ENCODE measurements around the gene NDUFS1. TPM values are rescaled to one million over a fixed set of nuclear protein-coding genes. Genes with fewer than 3 reads are reported as not detected.

NDUFS1 gene
- total and polyA plus RNA-seq, 9 of the 15 experiments (the other 6 are each of a cell fraction or from before 2014, with no cell fraction given): 75.0 to 130 (median 91.5) TPM

GRCh38 chr2:206068207-206068606 lies 91.0 kb downstream of the NDUFS1 start:
- Histone ChIP-seq H2AFZ (ENCODE audit: low read depth, low read length) (no peak overlapping the region), H4K20me1 (replicated peaks; ENCODE audit: control insufficient read depth, insufficient read depth, low read length) (no peaks in the 10 kb centered on the region), H3K4me3 (no peak overlapping the region), H3K4me2 (ENCODE audit: insufficient read depth, low read length) (no peak overlapping the region), H3K79me2 (ENCODE audit: control insufficient read depth, insufficient read depth, low read length) (peaks cover 70% of the 10 kb centered on the region), H3K27me3 (ENCODE audit: control insufficient read depth in 2 of 2, insufficient read depth in 2 of 2, low read length in 2 of 2) (no peaks in the 10 kb centered on the region), H3K9ac (ENCODE audit: insufficient read depth in 1 of 2, low read depth in 2 of 2, low read length in 2 of 2) (no peak overlapping the region), H3K36me3 (ENCODE audit: control insufficient read depth, insufficient read depth, low read length) (0 out of 3 replicates have a peak, but pooled peaks cover 3% of the 10 kb centered on the region), H3K9me3 (replicated peaks; ENCODE audit: control insufficient read depth, insufficient read depth, low read depth, low read length) (no peaks in the 10 kb centered on the region), H3K4me1 (replicated peaks in 1 of 2; ENCODE audit: control insufficient read depth in 2 of 2, insufficient read depth in 2 of 2, low read length in 2 of 2) (peaks cover 15 to 19% of the 10 kb centered on the region in 2 experiments; a peak in 4 of 5 replicates), H3K27ac (ENCODE audit: extremely low read depth, low read depth, low read length) (no peak overlapping the region; the same call in 2 of the 3 replicates), H3K9me1 (ENCODE audit: control insufficient read depth, insufficient read depth, low read length) (peaks cover 2% of the 10 kb centered on the region)
- CTCF ChIA-PET (ENCODE audit: low intra/inter-chr PET ratio): no interaction called here
- no TSS peak for BruUV-seq (replicated peaks)
- WGBS (ENCODE audit: insufficient coverage, low coverage, missing lambda C conversion rate): 60% methylated on average over 1 of the region's 1 CpG
- intact Hi-C loops (cut with micrococcal nuclease) (no loop called here), in situ Hi-C loops (cut with MboI) (no loop called here)
- ATAC-seq (no peak), DNase-seq (ENCODE audit: extremely low read depth in 1 of 4, low spot score in 3 of 4) (no peak), FAIRE-seq (no peak)
- TF ChIP-seq ZNF121 (CRISPR knock-in tag; conservative IDR thresholded peaks at IDR 0.05) (0 out of 2 replicates have a peak, but pooled peaks have one; percentile 18), MEIS2 (IDR thresholded peaks at IDR 0.05; ENCODE audit: partially characterized antibody) (no peak), ZBTB40 (IDR thresholded peaks at IDR 0.05) (peak; percentile 97), ZBTB40 (CRISPR knock-in tag; IDR thresholded peaks at IDR 0.05) (peak; percentile 94), ARID3A (IDR thresholded peaks at IDR 0.05; ENCODE audit: borderline replicate concordance, low read depth, low read length) (no peak)
- POLR2A ChIA-PET: interaction anchor here (0.9 kb wide), 1 partner anchor 17 kb away, joined by 3 read pairs; no protein-coding TSS in a partner anchor

Measured in K562 (cell line).